T-helper 17 cell (primary cell): ENCODE data around the gene ABL2. TPM values are rescaled to one million over a fixed set of nuclear protein-coding genes. Genes with fewer than 3 reads are reported as not detected.

Experiments
- ATAC-seq: fragments of 150-1000 bp; cut with Tn5 transposase; 2 replicates; pipeline ENCODE4 v1.10.0; 2021; ENCODE audit warnings: mild to moderate bottlenecking, moderate library complexity
- DNase-seq, 3 donors: peaks; one replicate each; pipeline versions ENCODE4 v3.0.0 to v3.0.0-alpha.2; 2020 to 2021
- H3K9me3 ChIP-seq: one replicate; pipeline ENCODE4 v1.7.0; 2013; ENCODE audit warnings: low read length, mild to moderate bottlenecking; ENCODE audit not compliant: control insufficient read depth, poor library complexity, severe bottlenecking
- H3K27ac Mint-ChIP-seq: one replicate; pipeline ENCODE4 v1.8.0; 2022; ENCODE audit warnings: mild to moderate bottlenecking, moderate library complexity, mixed read lengths
- H3K27me3 Mint-ChIP-seq: one replicate; pipeline ENCODE4 v1.8.0; 2022; ENCODE audit warnings: mixed read lengths
- H3K36me3 Mint-ChIP-seq: one replicate; pipeline ENCODE4 v1.8.0; 2022; ENCODE audit warnings: low read depth, mixed read lengths
- H3K4me1 Mint-ChIP-seq: one replicate; pipeline ENCODE4 v1.8.0; 2022; ENCODE audit warnings: mild to moderate bottlenecking, mixed read lengths
- H3K4me3 Mint-ChIP-seq: one replicate; pipeline ENCODE4 v1.8.0; 2022; ENCODE audit warnings: mild to moderate bottlenecking, moderate library complexity, mixed read lengths
- total RNA-seq, 4 donors: library from RNA in 2 of 4; stranded (reverse) in 2 of 4; gene quantifications; one replicate each; pipeline ENCODE4 v1.2.3 and lab custom pipeline; 2022 to 2026

The ABL2 gene
- total RNA-seq, 2 donors from 2014 or later: 12.5 to 15.3 TPM

- ATAC-seq (peak; percentile 94), DNase-seq (no peak)
- peak overlapping the region; percentile 93 for H3K27ac Mint-ChIP-seq
- peak overlapping the region; percentile 79 for H3K4me3 Mint-ChIP-seq
- H3K4me1 Mint-ChIP-seq: peaks cover 17% of the 10 kb centered on the region
- H3K9me3 ChIP-seq: no peaks in the 10 kb centered on the region
- H3K27me3 Mint-ChIP-seq: no peaks in the 10 kb centered on the region
- H3K36me3 Mint-ChIP-seq: no peaks in the 10 kb centered on the region
Measured at GRCh38 chr1:179129702-179130473, 99.6 kb downstream of the ABL2 start.

- H3K4me1 Mint-ChIP-seq: peaks cover 17% of the 10 kb centered on the region
- H3K27ac Mint-ChIP-seq: peak overlapping the region; percentile 93
- H3K27me3 Mint-ChIP-seq: no peaks in the 10 kb centered on the region
- DNase-seq (no peak), ATAC-seq (no peak)
- no peaks in the 10 kb centered on the region for H3K36me3 Mint-ChIP-seq
- no peak overlapping the region for H3K4me3 Mint-ChIP-seq
- H3K9me3 ChIP-seq: no peaks in the 10 kb centered on the region
Measured at GRCh38 chr1:179128520-179128919, 101.0 kb downstream of the ABL2 start.

- DNase-seq (no peak), ATAC-seq (no peak)
- Mint-ChIP-seq H3K27ac (no peak overlapping the region), H3K27me3 (no peaks in the 10 kb centered on the region), H3K4me1 (peaks cover 12% of the 10 kb centered on the region), H3K4me3 (no peak overlapping the region), H3K36me3 (no peaks in the 10 kb centered on the region)
- no peaks in the 10 kb centered on the region for H3K9me3 ChIP-seq
Measured at GRCh38 chr1:179127163-179127895, 102.1 kb downstream of the ABL2 start.

- Mint-ChIP-seq H3K4me1 (peaks cover 12% of the 10 kb centered on the region), H3K27me3 (no peaks in the 10 kb centered on the region), H3K4me3 (no peak overlapping the region), H3K27ac (no peak overlapping the region), H3K36me3 (no peaks in the 10 kb centered on the region)
- DNase-seq (no peak), ATAC-seq (no peak)
- no peaks in the 10 kb centered on the region for H3K9me3 ChIP-seq
Measured at GRCh38 chr1:179126338-179127060, 103.0 kb downstream of the ABL2 start.

GRCh38 chr1:179124873-179125272 lies 104.6 kb downstream of the ABL2 start:
- H3K4me1 Mint-ChIP-seq: peaks cover 6% of the 10 kb centered on the region
- H3K27me3 Mint-ChIP-seq: no peaks in the 10 kb centered on the region
- ATAC-seq (no peak), DNase-seq (no peak)
- H3K4me3 Mint-ChIP-seq: no peak overlapping the region
- H3K36me3 Mint-ChIP-seq: peaks cover 2% of the 10 kb centered on the region
- peak overlapping the region; percentile 45 for H3K27ac Mint-ChIP-seq
- H3K9me3 ChIP-seq: no peaks in the 10 kb centered on the region

- ATAC-seq: no peak
- H3K4me1 Mint-ChIP-seq: peaks cover 2% of the 10 kb centered on the region
- H3K27ac Mint-ChIP-seq: no peak overlapping the region
- H3K9me3 ChIP-seq: no peaks in the 10 kb centered on the region
- H3K4me3 Mint-ChIP-seq: no peak overlapping the region
- peak in 1 of 3 donors; percentile 16 for DNase-seq
- peaks cover 2% of the 10 kb centered on the region for H3K36me3 Mint-ChIP-seq
- no peaks in the 10 kb centered on the region for H3K27me3 Mint-ChIP-seq
Measured at GRCh38 chr1:179121159-179121938, 108.1 kb downstream of the ABL2 start.

- DNase-seq (no peak), ATAC-seq (no peak)
- Mint-ChIP-seq H3K36me3 (peaks cover 2% of the 10 kb centered on the region), H3K4me1 (peaks cover 6% of the 10 kb centered on the region), H3K4me3 (no peak overlapping the region), H3K27ac (peak overlapping the region; percentile 29), H3K27me3 (no peaks in the 10 kb centered on the region)
- no peaks in the 10 kb centered on the region for H3K9me3 ChIP-seq
Measured at GRCh38 chr1:179120736-179121135, 108.7 kb downstream of the ABL2 start.

- H3K36me3 Mint-ChIP-seq: peaks cover 2% of the 10 kb centered on the region
- H3K27ac Mint-ChIP-seq: no peak overlapping the region
Measured at GRCh38 chr1:179119513-179119912, 110.0 kb downstream of the ABL2 start.

GRCh38 chr1:179115181-179115580 lies 114.3 kb downstream of the ABL2 start:
- Mint-ChIP-seq H3K4me1 (peaks cover 7% of the 10 kb centered on the region), H3K27me3 (no peaks in the 10 kb centered on the region), H3K4me3 (no peak overlapping the region), H3K27ac (no peak overlapping the region), H3K36me3 (peaks cover 2% of the 10 kb centered on the region)
- DNase-seq (no peak), ATAC-seq (no peak)
- no peaks in the 10 kb centered on the region for H3K9me3 ChIP-seq

More at GRCh38 chr1:179119513-179119912, 110.0 kb downstream of the ABL2 start:
- peaks cover 6% of the 10 kb centered on the region for H3K4me1 Mint-ChIP-seq
- ATAC-seq: no peak
- DNase-seq: no peak
- H3K27me3 Mint-ChIP-seq: no peaks in the 10 kb centered on the region
- H3K9me3 ChIP-seq: no peaks in the 10 kb centered on the region
- no peak overlapping the region for H3K4me3 Mint-ChIP-seq

GRCh38 chr1:179108644-179109043 lies 120.8 kb downstream of the ABL2 start:
- Mint-ChIP-seq H3K27ac (no peak overlapping the region), H3K27me3 (no peaks in the 10 kb centered on the region), H3K4me3 (no peak overlapping the region), H3K36me3 (no peaks in the 10 kb centered on the region), H3K4me1 (no peaks in the 10 kb centered on the region)
- ATAC-seq (no peak), DNase-seq (no peak)
- no peaks in the 10 kb centered on the region for H3K9me3 ChIP-seq

- no peaks in the 10 kb centered on the region for H3K9me3 ChIP-seq
- Mint-ChIP-seq H3K36me3 (no peaks in the 10 kb centered on the region), H3K27ac (peak overlapping the region; percentile 43), H3K4me3 (no peak overlapping the region), H3K27me3 (no peaks in the 10 kb centered on the region), H3K4me1 (no peaks in the 10 kb centered on the region)
- no peak for ATAC-seq
- no peak for DNase-seq
Measured at GRCh38 chr1:179107706-179108629, 121.5 kb downstream of the ABL2 start.

GRCh38 chr1:179105393-179105792 lies 124.1 kb downstream of the ABL2 start:
- ATAC-seq (no peak), DNase-seq (no peak)
- Mint-ChIP-seq H3K4me3 (no peak overlapping the region), H3K27ac (no peak overlapping the region), H3K4me1 (no peaks in the 10 kb centered on the region), H3K36me3 (no peaks in the 10 kb centered on the region), H3K27me3 (no peaks in the 10 kb centered on the region)
- H3K9me3 ChIP-seq: no peaks in the 10 kb centered on the region
